Heart right ventricle (tissue), 16 donors: ENCODE measurements around the gene CEACAM8. TPM values are rescaled to one million over a fixed set of nuclear protein-coding genes. Genes with fewer than 3 reads are reported as not detected.

Experiments
- ATAC-seq, 8 donors: fragments of 200-7000 bp; cut with Tn5 transposase; one replicate each; pipeline ENCODE4 v1.9.1; 2020; ENCODE audit warnings: mild to moderate bottlenecking in 8 of 8, moderate library complexity in 8 of 8, moderate number of reproducible peaks in 1 of 8
- DNase-seq, 2 donors: peaks; one replicate each; pipeline ENCODE4 v3.0.0-alpha.2; 2020
- H3K27ac ChIP-seq, 10 donors: fragments of 200-600 bp; sonication (generic) in 2 of 10; one replicate each; pipeline versions ENCODE4 v1.5.0 to v1.8.0; 2020 to 2022; ENCODE audit warnings: mild to moderate bottlenecking in 3 of 10
- H3K27me3 ChIP-seq, 7 donors: fragments of 200-600 bp; one replicate each; pipeline ENCODE4 v1.8.0; 2021 to 2022; ENCODE audit warnings: mild to moderate bottlenecking in 2 of 7
- H3K36me3 ChIP-seq, 9 donors: fragments of 200-600 bp; sonication (generic) in 1 of 9; one replicate each; pipeline versions ENCODE4 v1.5.0 to v1.8.0; 2020 to 2022; ENCODE audit warnings: mild to moderate bottlenecking in 2 of 9
- H3K4me1 ChIP-seq, 9 donors: fragments of 200-600 bp; sonication (generic) in 1 of 9; one replicate each; pipeline versions ENCODE4 v1.5.0 to v1.8.0; 2020 to 2022; ENCODE audit warnings: mild to moderate bottlenecking in 4 of 9
- H3K4me3 ChIP-seq, 10 donors: fragments of 200-600 bp; sonication (generic) in 2 of 10; one replicate each; pipeline versions ENCODE4 v1.5.0 to v1.8.0; 2020 to 2022; ENCODE audit warnings: mild to moderate bottlenecking in 7 of 10, moderate library complexity in 2 of 10
- H3K9me3 ChIP-seq, 11 donors: fragments of 200-600 bp in 10 of 11; sonication (generic) in 2 of 11; one replicate each; pipeline versions ENCODE4 v1.5.0 to v1.8.0; 2013 to 2022; ENCODE audit warnings: mild to moderate bottlenecking in 2 of 11, control low read depth in 1 of 11, moderate library complexity in 1 of 11
- WGBS, 2 donors: extraction: QIAGEN DNeasy Blood & Tissue Kit; methylation state at CpG; one replicate each; pipeline ENCODE4 v1.1.7; 2013; ENCODE audit warnings: inconsistent platforms in 1 of 2; 5-methylcytosine and 5-hydroxymethylcytosine counted together
- intact Hi-C, 10 donors: fragments of 100-400 bp; cut with DNase I; formaldehyde crosslinking; loops; one replicate each; pipeline versions ENCODE4 v1.11.1 to v1.14.2; 2022
- polyA plus RNA-seq, 2 donors: library from polyadenylated mRNA; stranded (reverse); fragments of 200-250 nt; gene quantifications; one replicate each; pipeline ENCODE4 v1.2.3, GENCODE V29; 2013
- total RNA-seq, 10 donors: library from RNA; stranded (reverse); fragmentation: NEBNext Ultra II Directional in 3 of 10; extraction: Animal tissue kit (Norgen Biotek cat#: 25700) in 3 of 10; gene quantifications; one replicate each; pipeline versions ENCODE4 v1.2.1 to v1.2.4, GENCODE V29; 2021 to 2023
- TF ChIP-seq, protein P1 (sequence below), 9 donors: fragments of 200-600 bp; sonication (generic) in 2 of 9; IDR thresholded peaks; one replicate each; pipeline versions ENCODE4 v1.5.0 to v1.8.0; 2021 to 2022; ENCODE audit warnings: antibody characterized with exemption in 9 of 9, mild to moderate bottlenecking in 5 of 9, moderate library complexity in 1 of 9
- donor health status: Arrhythmogenic right ventricular cardiomyopathy.
- donor health status: ischemic (EF 13 %, LVEDD 7.1; RV severe dilation, severe dysfunction).
- donor health status: healthy with polysubstance abuse.
- donor health status: DM: no; HTN: yes; CAD: no.
- donor health status: DM: no; HTN: no; CAD: no.
- donor health status: ischemic (EF 25% LVEDD 6.9; RV normal size, moderate dysfunction).
- donor health status: ischemic (EF 25% LVEDD 5.7; RV mildly dilated, moderate dysfunction).
- donor health status: healthy.
- donor health status: DM: yes; HTN: yes; CAD: no.
- donor health status: Ischemic cardiomyopathy.
- donor health status: ischemic (EF 35%, LVEDD 5.7; RV mildly dilated, moderate dysfunction).
- donor health status: nonischemic (EF 11% LVEDD 7.7; RV severe dilation, severe dysfunction).
- donor health status: DM: yes; HTN: yes; CAD: no.
- donor health status: PGD.
- donor health status: ischemic (EF 29% LVEDD 5.4; RV normal size, mild dysfunction).
- donor health status: nonischemic (EF 23%, LVEDD 6.1; RV moderate dilation, normal function).

CEACAM8 gene
- total and polyA plus RNA-seq, 12 donors = 0.15 to 0.76 TPM; not detected in 10

DNA sequence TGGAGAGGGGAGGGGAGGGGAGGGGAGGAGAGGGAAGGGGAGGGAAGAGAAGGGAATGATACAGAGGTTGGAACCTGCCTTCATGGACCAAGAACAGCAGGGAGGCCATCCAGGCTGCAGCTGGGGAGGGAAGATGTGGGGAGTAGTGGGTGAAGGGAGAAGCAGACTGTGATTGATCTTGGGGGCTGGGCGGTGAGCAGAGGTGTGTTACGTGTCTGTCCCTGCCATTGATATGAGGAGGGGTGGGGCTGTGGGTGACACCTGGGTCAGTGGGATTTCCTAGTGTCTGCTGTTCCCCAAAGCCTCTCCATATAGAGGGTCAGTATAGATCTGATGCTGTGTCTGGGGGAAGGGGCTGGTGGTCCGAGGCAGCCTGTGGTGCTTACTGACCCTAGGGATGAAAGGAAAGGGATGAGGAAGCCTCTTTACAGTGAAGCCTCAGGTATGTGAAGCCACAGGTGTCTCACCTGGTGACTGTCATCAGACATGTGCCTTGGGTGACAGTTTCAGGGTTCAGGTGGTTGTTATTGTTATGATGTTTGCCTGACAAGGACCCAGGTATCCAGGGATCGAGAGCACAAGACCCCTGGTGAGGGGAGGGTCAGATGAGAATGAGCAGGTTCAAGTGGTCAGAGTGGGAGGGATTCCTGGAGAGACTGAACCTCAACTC lies 47.8 kb downstream of the CEACAM8 start:
- WGBS, 2 donors = 83 to 85% methylated on average over 4 of the region's 4 CpGs

DNA sequence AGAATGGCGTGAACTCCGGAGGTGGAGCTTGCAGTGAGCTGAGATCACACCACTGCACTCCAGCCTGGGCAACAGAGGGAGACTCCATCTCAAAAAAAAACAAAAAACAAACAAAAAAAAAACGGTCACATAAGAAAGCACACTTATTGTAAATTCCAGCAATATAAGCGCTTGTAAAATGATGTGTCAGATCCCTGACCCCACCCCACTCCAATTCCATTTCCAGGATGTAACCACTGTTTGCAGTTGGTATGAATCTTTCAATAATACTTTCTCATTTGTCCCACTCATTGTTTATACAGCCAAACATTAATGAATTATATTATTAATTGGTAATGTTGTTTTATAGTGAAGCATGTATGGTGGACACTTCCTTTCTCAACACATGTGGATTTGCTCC lies 50.6 kb downstream of the CEACAM8 start:
- 86 to 87% methylated on average over 4 of the region's 4 CpGs for WGBS, 2 donors
- H3K36me3 ChIP-seq = no peaks in the 10 kb centered on the region
- peaks cover 0 to 52% (median 0%) of the 10 kb centered on the region in 7 donors for H3K27me3 ChIP-seq
- H3K4me1 ChIP-seq = no peaks in the 10 kb centered on the region
- H3K27ac ChIP-seq = no peak overlapping the region
- H3K4me3 ChIP-seq = no peak overlapping the region
- intact Hi-C loops = no loop called here
- no peak for DNase-seq
- TF ChIP-seq, protein P1, sequence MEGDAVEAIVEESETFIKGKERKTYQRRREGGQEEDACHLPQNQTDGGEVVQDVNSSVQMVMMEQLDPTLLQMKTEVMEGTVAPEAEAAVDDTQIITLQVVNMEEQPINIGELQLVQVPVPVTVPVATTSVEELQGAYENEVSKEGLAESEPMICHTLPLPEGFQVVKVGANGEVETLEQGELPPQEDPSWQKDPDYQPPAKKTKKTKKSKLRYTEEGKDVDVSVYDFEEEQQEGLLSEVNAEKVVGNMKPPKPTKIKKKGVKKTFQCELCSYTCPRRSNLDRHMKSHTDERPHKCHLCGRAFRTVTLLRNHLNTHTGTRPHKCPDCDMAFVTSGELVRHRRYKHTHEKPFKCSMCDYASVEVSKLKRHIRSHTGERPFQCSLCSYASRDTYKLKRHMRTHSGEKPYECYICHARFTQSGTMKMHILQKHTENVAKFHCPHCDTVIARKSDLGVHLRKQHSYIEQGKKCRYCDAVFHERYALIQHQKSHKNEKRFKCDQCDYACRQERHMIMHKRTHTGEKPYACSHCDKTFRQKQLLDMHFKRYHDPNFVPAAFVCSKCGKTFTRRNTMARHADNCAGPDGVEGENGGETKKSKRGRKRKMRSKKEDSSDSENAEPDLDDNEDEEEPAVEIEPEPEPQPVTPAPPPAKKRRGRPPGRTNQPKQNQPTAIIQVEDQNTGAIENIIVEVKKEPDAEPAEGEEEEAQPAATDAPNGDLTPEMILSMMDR (IDR thresholded peaks at IDR 0.05) = no peak
- peaks cover 0 to 6% (median 0%) of the 10 kb centered on the region in 11 donors for H3K9me3 ChIP-seq
- no peak for ATAC-seq

More for the DNA sequence above, 47.8 kb downstream of the CEACAM8 start:
- H3K36me3 ChIP-seq = no peaks in the 10 kb centered on the region
- no peak overlapping the region for H3K27ac ChIP-seq
- no peak for ATAC-seq
- peaks cover 0 to 15% (median 0%) of the 10 kb centered on the region in 11 donors for H3K9me3 ChIP-seq
- intact Hi-C loops = no loop called here
- no peaks in the 10 kb centered on the region for H3K4me1 ChIP-seq
- H3K4me3 ChIP-seq = no peak overlapping the region
- H3K27me3 ChIP-seq = peaks cover 0 to 74% (median 0%) of the 10 kb centered on the region in 7 donors
- DNase-seq = no peak
- TF ChIP-seq, protein P1 (IDR thresholded peaks at IDR 0.05) = no peak

DNA sequence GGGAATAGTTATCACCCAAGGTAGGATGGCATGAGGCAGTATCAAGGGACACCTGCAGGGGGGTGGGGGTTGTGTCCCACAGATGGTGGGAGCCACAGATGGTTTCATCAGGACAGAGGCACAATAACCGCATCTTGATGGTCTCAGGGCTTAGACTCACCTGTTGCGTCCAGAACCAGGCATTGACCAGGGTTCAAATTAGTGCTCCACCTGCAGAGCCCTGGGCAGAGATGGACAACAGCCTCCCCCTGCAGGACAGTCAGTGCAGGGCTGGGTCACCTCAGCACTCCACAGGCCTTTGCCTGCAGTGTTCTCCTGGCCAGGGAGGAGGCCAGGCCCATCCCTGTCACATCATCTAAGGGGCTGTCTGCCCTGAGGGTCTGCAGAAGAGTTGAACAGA lies 51.9 kb downstream of the CEACAM8 start:
- DNase-seq (no peak), ATAC-seq (no peak)
- H3K4me3 ChIP-seq = no peak overlapping the region
- intact Hi-C loops = no loop called here
- H3K36me3 ChIP-seq = no peaks in the 10 kb centered on the region
- H3K27me3 ChIP-seq = peaks cover 0 to 49% (median 0%) of the 10 kb centered on the region in 7 donors
- no peaks in the 10 kb centered on the region for H3K4me1 ChIP-seq
- TF ChIP-seq, protein P1 (IDR thresholded peaks at IDR 0.05) = no peak
- 96 to 100% methylated on average over 2 of the region's 2 CpGs for WGBS, 2 donors
- H3K27ac ChIP-seq = no peak overlapping the region
- H3K9me3 ChIP-seq = peaks cover 0 to 7% (median 0%) of the 10 kb centered on the region in 11 donors

DNA sequence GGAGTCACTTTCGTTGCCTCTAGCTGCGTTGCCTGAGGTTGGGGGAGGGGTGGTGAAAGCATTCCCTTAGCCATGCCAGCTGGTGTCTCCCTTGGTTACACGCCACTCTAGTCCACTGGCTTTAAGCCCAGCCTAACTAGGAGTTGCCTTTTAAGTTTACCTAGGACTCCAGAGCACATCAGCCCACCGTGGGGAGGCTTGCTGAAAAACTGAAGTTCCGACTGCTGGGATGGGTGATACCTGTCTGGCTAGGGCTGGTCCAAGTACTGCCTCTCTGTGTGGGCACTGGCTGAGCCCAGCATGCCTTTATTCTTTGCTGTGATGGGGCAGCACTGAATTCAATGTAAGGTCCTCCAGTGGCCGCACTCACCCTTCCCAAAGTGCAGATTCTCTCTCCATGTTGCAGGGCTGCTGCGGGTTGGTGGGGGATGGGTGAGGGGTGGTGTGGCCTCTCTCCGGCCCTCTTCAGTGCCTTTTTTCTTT lies 54.6 kb downstream of the CEACAM8 start:
- DNase-seq (no peak), ATAC-seq (no peak)
- WGBS, 2 donors = 58 to 60% methylated on average over 8 of the region's 8 CpGs
- TF ChIP-seq, protein P1 (IDR thresholded peaks at IDR 0.05) = no peak
- Histone ChIP-seq H3K4me1 (no peaks in the 10 kb centered on the region), H3K9me3 (peaks cover 0 to 19% (median 0%) of the 10 kb centered on the region in 11 donors), H3K27me3 (peaks cover 0 to 29% (median 0%) of the 10 kb centered on the region in 7 donors), H3K4me3 (no peak overlapping the region), H3K36me3 (no peaks in the 10 kb centered on the region), H3K27ac (no peak overlapping the region)
- intact Hi-C loops = no loop called here
